Activated CD8-positive, alpha-beta memory T cell treated with anti-CD3 and anti-CD28 coated beads, Interleukin-2, amount 50 U/mL, for 1 hour (primary cell): ENCODE data around the gene ELOVL6.
"Not testable (repeated sequence)": the region's sequence is repeated elsewhere in the genome, so short reads cannot be mapped to it uniquely, and the experiment has no call there.

Experiments used
- DNase-seq: peaks from one replicate; pipeline ENCODE4 v3.0.0-alpha.2; 2020; ENCODE audit errors: extremely low read depth

ELOVL6 gene

GRCh38 chr4:110198435-110199416 is at the start of gene ELOVL6:
Gene ELOVL6, minus strand, starts transcription at chr4:110198615. Its CDS starts 280 bp downstream, at chr4:110198335.
- DNase-seq, result no peak

- DNase-seq, result no peak
Observed at GRCh38 chr4:110248100-110248499, 49.7 kb upstream of the ELOVL6 start.

GRCh38 chr4:110247591-110247990 is 49.2 kb upstream of the ELOVL6 start:
- DNase-seq, result no peak

- no peak for DNase-seq
Observed at GRCh38 chr4:110245577-110245976, 47.2 kb upstream of the ELOVL6 start.

- no peak for DNase-seq
Observed at GRCh38 chr4:110236324-110236723, 37.9 kb upstream of the ELOVL6 start.

GRCh38 chr4:110233581-110233980 is 35.2 kb upstream of the ELOVL6 start:
- DNase-seq, result not testable (repeated sequence)

GRCh38 chr4:110231869-110232268 is 33.5 kb upstream of the ELOVL6 start:
- DNase-seq, result no peak

GRCh38 chr4:110229266-110229665 is 30.9 kb upstream of the ELOVL6 start:
- DNase-seq, result no peak

GRCh38 chr4:110224812-110225211 is 26.4 kb upstream of the ELOVL6 start:
- DNase-seq, result no peak

- no peak for DNase-seq
Observed at GRCh38 chr4:110224142-110224541, 25.7 kb upstream of the ELOVL6 start.

GRCh38 chr4:110218935-110219334 is 20.5 kb upstream of the ELOVL6 start:
- DNase-seq, result not testable (repeated sequence)

GRCh38 chr4:110217181-110217580 is 18.8 kb upstream of the ELOVL6 start:
- not testable (repeated sequence) for DNase-seq

- no peak for DNase-seq
Observed at GRCh38 chr4:110216129-110216528, 17.7 kb upstream of the ELOVL6 start.

- no peak for DNase-seq
Observed at GRCh38 chr4:110211770-110212061, 13.3 kb upstream of the ELOVL6 start.

- DNase-seq, result no peak
Observed at GRCh38 chr4:110211007-110211769, 12.8 kb upstream of the ELOVL6 start.

- no peak for DNase-seq
Observed at GRCh38 chr4:110208419-110208818, 10.0 kb upstream of the ELOVL6 start.

GRCh38 chr4:110207233-110207632 is 8.8 kb upstream of the ELOVL6 start:
- no peak for DNase-seq

- DNase-seq, result no peak
Observed at GRCh38 chr4:110202024-110202423, 3.6 kb upstream of the ELOVL6 start.

GRCh38 chr4:110201502-110201901 is 3.1 kb upstream of the ELOVL6 start:
- no peak for DNase-seq

- no peak for DNase-seq
Observed at GRCh38 chr4:110200689-110201088, 2.3 kb upstream of the ELOVL6 start.

- no peak for DNase-seq
Observed at GRCh38 chr4:110198049-110198434, 373 bp downstream of the ELOVL6 start.

GRCh38 chr4:110197529-110198042 is 829 bp downstream of the ELOVL6 start:
- no peak for DNase-seq
